Measurements from ENCODE around the gene TKTL1.
"Not testable (repeated sequence)": the region's sequence is repeated elsewhere in the genome, so short reads cannot be mapped to it uniquely, and the experiment has no call there.

The TKTL1 gene

DNA sequence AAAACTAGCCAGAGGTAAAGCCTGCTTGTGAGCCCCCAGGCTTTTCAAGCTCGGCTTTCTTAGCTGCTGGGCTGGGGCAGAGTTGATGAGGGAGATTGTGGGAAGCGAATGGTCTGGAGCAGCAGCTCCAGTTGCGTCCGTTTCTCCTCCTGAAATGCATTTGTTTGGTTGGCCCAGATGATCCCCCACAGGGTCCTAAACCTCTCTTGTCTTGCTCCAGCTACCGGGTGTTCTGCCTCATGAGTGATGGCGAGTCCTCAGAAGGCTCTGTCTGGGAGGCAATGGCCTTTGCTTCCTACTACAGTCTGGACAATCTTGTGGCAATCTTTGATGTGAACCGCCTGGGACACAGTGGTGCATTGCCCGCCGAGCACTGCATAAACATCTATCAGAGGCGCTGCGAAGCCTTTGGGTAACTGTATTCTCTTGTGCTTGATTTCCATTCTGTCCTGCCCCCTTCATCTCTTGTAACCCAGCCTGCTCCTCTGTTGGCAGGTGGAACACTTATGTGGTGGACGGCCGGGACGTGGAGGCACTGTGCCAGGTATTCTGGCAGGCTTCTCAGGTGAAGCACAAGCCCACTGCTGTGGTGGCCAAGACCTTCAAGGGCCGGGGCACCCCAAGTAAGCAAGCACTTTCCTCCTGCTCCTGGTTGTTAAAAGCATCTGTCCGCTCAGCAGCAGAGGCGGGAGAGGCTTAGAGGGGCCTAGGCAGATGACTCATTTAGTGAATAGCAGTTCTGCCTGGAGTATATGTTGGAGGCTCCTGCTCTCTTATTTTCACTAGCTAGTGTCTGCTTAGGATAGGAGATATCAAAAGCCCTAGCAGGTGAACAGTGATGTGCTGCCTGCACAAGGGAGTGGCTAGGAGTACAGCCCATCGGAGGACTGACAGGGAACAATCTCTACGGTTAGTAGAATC, 15.3 kb downstream of the TKTL1 start:
- no peak for DNase-seq

DNA sequence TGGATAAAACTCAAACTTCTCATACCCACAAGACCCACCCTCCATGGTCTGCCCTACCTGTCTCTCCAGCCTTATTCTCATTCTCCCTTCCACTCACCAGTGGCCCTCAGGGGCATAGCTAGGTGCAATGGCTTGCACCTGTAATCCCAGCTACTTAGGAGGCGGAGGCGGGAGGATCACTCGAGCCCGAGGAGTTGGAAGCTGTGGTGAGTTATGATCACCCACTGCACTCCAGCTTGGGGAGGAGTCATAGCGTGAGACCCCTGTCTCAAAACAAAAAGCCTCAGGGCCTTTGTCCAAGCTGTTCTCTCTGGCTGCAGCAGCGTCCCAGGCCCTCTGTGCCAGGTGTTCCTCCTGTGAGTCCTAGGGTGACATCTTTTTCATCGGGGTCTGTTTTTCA, 16.5 kb downstream of the TKTL1 start:
- no peak for DNase-seq

DNA sequence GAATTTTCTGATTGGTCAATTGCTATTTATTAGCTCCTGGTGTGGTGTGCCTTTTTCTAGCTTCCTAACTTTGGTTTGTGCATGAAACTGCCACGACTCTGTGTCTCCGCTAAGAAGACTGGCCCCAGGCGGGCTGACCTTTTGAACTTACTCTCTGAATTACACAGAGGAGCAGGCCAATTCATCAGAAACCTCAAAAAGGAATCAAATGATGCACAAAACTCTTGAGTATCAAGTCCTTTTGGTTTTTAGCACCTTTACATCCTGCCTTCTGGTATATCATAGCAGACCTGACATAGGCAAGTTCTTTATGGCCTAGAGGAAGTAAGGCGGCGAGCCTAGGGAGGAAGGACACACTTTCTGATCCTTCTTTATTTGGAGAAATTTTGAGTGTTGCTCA, 17.6 kb downstream of the TKTL1 start:
- no peak for DNase-seq

DNA sequence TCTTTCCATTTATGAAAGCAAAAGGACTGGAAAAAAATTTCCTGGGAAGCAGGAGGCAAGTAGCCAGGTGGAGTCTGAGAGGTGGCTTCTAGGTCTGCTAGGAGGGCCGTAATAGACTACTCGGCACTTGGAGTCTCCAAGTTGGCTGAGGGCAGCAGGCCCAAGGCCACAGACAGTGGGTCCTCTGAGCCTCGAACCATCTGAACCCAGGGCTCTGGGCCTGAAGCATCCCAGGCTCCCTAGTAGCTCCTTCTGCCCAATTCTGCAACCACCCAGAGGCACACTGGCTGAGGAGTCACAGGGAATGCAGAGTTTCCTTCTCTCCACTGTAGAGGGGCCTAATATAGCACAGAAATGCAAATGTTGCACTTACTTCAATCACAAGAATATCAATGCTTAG, 19.8 kb downstream of the TKTL1 start:
- DNase-seq = no peak

DNA sequence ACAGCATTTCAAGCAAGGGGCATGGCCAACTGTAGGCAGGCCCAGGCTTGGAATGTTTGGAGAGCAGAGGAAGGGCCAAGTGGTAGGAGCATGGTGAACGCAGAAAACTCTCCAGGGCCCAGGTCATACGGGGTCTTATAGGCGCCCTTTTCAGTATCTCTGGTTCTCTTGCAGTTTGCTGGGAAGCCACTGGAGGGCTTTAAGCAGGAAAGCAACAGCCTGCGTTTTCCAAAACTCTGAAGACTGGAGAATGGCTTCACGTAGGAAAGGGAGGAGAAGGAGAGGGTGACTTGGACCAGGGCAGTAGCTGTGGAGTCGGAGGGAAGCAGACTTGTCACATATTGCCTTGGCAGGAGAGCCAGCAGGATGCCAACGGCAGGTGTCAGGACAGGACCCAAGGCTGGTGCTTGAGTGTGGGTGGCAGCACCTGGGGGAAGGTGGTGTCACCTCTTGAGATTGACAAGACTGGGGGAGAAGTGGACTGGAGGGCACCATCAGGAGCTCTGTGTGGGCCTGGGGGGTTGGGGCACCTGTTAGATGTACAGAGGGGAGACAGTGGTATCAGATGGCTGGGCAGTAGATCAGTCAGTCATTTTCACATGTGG, 21.9 kb downstream of the TKTL1 start:
- DNase-seq = no peak

DNA sequence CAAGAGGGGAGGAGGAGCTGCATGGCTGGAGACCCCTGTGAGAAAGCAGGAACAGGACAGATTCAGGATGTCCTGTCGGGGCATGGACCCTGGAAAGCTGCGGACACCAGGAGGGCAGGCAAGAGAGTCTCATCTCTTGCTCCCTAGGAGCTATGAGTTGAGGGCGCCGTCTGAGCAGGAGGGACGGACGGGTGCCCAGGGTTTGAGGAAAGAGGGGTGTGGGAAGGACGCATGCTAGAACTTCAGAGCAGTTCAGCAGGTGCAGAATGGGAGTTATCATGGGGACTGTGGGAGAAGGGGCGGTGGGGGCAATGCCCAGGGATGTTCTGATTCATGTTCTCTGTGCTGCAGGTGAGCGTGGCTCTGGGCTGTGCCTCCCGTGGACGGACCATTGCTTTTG, 24.8 kb downstream of the TKTL1 start:
- DNase-seq = no peak

DNA sequence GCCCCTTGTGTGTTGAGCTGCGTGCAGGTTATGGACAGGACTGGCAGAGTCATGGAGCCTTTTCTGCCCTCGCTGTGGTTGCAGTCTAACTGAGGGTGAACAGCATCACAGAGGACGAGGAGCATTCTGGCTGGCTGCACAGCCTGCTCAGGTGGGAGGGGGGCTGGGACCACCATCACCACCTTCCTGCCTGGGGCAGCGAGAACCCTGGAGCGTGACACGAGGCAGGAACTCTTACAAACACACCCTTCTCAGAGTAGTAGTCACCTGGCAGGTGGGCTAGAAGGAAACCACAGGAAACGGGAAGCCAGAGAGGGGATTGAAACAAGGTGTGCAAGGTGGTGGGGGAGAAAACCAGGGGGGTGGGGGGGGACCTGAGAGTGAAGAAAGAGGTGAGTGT, 25.6 kb downstream of the TKTL1 start:
- DNase-seq = no peak

DNA sequence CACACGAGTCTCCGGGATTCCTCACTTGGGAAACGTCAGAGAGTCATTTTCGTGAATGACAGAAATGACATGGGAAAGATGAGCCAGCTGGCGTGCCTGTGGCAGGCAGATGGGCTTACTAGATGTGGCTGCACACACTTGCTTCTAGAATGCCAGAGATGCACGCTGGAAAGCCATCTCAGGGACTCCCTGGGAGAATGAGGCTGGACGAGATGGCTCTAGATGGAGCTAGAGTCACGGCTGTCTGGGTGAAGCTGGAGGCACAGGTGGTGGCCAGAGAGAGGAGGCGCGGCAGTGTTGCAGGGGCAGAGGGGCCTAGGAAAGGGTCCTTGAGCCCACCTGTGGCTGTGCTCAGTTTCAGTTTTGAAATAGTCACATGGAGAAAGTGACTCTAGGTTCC, 26.0 kb downstream of the TKTL1 start:
- DNase-seq = no peak

DNA sequence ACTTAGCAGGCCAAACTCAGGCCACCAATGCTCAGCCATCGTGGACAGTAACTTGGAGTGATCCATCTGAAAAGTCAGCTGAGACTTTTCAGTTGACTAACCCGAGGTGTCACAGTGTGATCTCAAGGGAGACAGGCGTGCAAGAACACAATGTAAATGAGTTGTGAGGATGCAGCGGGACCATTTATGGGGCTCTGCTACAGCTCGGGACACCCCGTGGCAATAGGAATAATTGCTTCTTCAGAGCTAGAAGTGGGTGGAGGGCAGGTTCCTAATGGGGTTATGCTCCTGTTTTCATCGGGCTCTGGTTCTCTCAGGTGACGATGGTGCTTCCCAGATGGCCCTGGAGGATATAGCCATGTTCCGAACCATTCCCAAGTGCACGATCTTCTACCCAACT, 27.3 kb downstream of the TKTL1 start:
- DNase-seq = no peak

DNA sequence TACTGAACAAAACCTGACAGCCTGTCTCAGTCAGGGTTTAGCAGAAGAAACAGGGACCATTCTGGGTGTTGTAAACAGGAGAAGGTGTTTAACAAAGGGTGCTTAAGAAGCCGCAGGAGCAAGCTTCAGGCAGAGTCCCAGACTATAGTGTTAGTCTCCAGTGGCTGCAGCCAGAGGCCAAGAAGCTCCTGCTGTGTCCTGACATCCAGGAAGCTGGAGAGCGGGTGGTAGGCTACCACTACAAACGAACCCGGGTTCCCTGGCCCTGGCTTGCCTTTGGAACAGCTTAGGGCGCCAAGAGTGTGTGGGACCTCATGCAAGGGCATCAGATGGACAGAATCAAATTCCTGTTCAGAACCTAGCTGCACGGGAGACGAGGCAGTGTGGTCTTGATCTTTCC, 27.9 kb downstream of the TKTL1 start:
- no peak for DNase-seq

DNA sequence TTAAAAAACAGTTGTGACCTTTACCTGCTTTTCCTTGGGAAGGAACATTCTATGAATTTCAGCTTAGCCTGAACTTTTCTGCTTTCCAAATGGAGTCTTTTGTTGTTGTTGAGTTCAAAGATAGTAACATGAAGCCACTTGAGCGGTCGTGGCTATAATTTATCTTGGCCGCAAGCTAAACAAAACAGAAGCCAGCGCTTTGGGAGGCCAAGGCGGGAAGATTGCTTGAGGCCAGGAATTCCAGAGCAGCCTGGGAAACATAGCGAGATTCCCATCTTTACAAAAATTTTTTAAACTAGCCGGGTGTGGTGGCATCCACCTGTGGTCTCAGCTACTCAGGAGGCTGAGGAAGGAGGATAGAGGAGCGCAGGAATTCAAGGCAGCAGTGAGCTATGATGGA, 29.9 kb downstream of the TKTL1 start:
- no peak for DNase-seq

DNA sequence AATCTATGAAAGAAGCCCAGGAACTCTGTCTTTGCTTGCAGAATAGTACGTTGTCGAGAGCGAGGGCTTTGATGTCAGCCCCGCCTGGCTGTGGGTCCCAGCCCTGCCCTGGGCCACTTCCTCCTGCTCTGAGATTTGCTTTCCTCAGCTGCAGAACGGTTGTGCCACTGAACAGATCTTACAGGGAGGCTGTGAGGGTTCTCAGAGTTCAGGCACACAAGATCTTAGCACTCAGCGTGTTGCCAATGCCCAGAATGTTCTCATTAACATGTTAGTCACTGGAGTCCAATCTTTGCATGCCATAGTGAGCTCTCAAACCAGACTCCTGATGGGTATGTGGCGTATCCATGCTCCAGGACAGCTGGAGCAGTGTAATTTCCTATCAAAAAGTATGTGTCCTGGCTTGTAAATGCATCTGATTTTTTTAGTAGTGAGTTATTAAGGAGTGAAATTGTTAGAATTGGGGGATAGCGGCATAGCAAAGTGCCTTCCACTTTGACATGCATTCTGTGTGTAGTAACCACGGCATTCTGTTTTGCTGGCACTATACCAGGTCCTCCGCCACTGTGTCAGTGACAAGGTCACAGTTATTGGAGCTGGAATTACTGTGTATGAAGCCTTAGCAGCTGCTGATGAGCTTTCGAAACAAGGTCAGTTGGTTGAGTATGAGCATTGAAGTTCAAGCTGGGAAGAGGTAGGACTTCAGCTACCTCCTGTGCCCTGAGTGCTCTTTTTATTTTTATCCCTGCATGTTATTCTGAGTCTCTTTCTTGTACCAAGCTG, 31.6 kb downstream of the TKTL1 start:
- no peak for DNase-seq

DNA sequence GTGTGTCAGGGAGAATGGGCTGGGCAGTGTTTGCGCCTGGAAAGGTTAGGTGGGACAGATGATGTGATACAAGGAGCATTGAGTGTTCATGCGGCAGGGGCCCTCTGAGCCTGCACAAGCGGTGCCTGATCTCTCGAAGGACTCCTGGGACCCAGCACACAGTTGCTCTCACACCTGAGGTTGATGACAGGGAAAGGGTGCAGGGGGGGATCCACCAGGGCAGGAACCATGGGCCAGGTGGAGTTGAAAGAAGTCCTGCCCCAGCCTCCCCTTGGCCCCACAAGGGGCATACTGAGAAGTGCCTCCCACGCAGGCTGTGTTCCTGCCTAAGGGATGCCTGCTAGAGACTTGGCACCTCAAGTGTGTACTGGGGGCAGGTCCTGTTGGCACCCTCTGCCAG, 33.1 kb downstream of the TKTL1 start:
- no peak for DNase-seq

DNA sequence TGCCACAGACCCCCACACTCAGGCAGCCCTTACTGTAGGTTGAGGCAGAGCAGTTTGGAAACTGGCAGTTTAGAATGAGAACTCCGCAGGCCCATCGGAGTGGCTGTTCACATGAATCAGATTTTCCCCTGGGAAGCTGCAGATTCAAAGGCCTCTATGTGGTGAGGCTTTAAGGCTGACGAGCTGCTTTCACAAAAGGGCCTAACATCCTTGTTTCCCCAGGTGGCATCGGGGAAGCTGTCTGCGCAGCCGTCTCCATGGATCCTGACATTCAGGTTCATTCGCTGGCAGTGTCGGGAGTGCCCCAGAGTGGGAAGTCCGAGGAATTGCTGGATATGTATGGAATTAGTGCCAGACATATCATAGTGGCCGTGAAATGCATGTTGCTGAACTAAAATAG, 33.7 kb downstream of the TKTL1 start:
- no peak for DNase-seq

DNA sequence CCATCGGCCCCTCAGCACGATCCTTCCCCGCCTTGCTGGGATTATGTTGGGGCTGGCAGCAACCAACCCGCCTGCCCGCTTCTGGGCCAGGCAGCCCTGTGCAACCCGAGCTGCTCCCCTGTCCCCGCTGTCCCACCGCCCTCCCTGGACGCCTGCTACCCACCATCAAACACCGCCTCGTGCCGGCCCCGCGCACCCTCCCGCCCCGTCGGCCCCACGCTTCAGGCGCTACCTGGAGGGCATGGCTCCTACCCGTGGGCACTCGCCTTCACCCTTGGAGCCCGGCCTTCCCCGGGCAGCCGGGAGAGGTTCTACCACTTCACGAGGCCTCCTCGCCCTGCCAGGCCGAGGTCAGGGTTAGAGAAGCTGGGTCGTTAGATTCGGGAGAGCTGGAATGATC, 37.0 kb downstream of the TKTL1 start:
- no peak for DNase-seq

DNA sequence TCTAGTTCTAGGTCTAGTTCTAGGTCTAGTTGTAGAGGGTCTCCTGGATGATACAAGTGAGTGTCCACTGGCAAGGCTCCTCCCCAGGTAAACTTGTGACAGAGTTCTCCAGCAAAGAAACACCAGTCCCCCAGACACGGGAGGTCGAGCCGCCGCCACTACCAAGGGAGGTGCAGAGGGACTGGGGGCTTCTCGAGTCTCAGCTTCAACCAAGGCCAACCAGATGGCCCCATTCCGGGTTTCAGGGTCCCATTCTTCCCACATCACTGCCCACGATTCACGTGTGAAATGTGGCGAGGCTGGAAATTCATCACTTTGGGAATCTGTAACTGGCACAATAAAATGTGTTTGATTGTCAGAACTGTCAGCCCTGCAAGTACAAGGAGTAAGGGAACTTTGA, 37.5 kb downstream of the TKTL1 start:
- no peak for DNase-seq

DNA sequence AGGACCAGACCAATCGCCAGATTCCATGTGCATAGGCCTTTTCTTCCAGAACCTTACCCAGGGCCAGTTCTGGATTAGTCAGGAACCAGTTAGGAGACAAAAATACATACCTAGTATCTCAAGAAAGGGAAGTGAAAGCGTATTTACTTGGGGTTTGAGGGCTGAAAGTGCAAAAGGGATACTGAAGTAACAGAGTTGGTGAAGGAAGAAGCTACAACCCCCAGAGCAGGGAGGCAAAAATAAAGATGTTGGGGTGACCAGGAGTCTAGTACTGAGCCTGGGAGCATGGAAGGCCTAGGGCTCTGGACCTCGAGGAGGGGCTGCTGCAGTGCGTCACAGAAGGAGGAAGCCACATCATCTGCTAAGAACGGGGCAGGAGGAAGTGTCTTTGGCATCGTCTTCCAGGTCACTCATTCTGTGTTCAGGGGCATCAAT, 38.3 kb downstream of the TKTL1 start:
- DNase-seq = no peak

DNA sequence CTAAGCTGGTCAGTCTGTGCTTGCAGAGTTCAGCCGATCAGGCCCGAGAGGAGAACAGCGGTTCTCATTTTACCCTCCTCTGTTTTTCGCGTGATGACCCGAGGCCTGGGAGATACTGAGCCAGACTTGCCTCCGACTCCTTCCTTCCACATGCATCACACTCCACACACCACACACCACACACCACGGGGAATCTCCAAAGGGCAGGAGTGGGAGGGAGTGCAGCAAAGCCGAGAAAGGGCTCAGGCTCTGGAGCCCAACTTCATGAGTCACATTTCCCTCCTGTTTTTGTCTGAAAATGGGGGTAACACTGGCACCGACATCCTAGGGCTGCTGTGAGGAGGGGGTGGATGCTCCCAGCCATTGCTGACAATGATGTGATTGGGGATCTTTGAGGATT, 38.9 kb downstream of the TKTL1 start:
- DNase-seq = no peak

DNA sequence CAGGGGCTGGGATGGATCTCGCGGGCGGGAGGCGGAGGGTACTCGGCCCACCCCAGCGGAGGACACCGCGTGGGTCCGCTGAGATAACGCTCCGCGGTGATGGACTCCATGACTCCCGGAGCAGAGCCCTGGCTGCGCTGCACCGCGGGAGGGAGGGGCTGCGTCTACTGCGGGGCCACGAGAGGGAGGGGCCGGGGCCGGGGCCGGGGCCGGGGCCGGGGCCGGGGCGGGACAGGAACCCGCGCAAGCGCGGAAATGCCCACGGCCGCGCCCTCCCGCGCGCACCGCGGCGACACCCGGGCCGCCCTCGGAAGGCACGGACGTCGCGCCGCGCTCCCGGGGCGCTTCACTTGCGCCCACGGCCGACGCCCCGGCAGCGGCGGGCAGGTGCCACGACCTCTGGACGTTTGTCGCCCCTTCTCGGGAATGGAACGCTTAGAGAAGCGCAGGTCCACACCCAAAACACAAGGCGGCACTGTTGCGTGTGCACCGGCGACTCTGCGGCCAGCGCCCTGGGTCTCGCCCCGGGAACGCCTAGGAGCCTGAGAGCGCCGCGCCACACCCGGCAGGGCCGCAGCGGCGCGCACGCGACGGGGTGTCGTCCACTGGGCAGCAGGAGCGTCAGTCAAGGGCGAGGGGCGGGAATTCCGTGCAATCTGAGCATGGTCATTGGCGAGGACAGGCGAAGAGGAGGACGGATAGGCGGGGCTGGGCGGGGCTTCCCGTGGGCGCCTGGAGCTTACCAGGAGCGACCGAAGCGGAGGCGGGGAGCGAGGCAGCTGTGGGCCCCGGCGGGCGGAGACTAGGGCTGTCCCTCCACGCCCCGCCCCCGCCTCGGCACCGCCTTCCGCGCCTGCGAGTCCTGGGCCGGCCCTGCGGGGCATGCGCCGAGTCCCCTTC, 46.1 kb downstream of the TKTL1 start:
- not testable (repeated sequence) for DNase-seq

DNA sequence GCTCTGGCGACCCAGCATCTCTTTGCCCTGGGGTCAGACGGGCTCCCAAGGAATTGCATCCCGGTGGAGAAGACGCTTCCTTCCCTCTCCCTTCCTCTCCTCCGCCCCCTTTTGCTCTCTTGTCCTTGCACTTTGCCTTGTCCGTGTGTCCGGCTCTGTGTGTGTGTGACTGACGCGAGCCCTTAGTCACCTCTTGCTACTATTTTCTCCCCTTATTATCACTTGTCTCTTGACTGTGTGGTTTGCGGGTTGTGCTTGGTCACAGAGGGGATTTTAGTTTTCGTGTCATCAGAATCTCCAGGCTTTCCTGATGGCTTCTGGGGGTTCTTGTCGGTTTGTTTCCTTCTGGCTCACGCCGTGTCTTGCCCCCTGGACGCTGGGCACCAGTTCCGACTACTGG, 47.5 kb downstream of the TKTL1 start:
- not testable (repeated sequence) for DNase-seq

DNA sequence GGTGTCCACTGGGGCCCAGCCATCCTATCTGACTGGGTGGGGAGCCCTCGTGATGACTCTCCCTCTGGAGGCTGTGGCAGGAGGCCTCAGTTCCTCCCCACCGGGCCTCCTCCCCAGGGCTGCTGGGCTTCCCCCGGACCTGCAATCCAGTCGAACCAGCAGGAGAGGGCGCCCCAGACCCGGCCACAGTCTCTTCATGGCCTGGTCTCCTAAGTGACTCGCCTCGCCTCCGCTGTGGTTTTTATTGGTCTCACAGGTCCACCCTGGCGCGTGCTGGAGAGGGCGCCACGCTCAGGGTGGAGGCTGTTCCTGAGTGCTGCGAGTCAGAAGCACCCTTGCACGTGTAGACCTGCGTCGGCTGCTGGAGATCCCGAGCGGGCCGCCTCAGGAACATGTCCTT, 48.0 kb downstream of the TKTL1 start:
- not testable (repeated sequence) for DNase-seq

DNA sequence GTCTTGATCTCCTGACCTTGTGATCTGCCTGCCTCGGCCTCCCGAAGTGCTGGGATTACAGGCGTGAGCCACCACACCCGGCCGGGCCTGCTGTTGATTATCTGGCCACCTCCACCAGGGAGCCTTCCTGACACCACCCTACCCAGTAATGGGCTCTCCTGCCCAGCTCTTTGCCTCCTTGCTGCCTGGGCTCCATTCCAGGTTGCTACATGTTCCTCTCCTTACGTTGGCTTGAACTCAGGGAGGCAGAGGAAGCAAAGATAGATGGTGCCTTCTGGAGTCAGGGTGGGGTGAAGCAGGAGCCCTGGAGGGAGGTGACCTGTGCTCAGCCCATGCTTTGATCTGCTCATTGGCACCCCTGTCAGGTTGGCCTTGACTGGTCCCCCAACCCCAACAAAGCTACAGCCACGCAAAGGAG, 52.5 kb downstream of the TKTL1 start:
- DNase-seq = no peak
